H9 (cell line): ENCODE data around the gene SFI1. TPM values are rescaled to one million over a fixed set of nuclear protein-coding genes. Genes with fewer than 3 reads are reported as not detected.
A peak's percentile ranks its signal among the peaks of the same experiment; 100 is the strongest.

Experiments
- DNase-seq: peaks from one replicate; pipeline ENCODE4 v3.0.0-alpha.2; 2017
- H2AFZ ChIP-seq: one replicate; pipeline ENCODE4 v1.6.1; 2013; ENCODE audit warnings: mild to moderate bottlenecking, low read length, control low read depth, moderate library complexity
- H2AK5ac ChIP-seq: 2 replicates; pipeline ENCODE4 v1.6.1; 2013; ENCODE audit warnings: low read length, control low read depth, mixed read lengths; ENCODE audit not compliant: insufficient read length
- H2BK120ac ChIP-seq: one replicate; pipeline ENCODE4 v1.6.1; 2013; ENCODE audit warnings: low read depth, mild to moderate bottlenecking, low read length, control low read depth, inconsistent platforms; ENCODE audit not compliant: poor library complexity, severe bottlenecking
- H2BK12ac ChIP-seq: 2 replicates; pipeline ENCODE4 v1.6.1; 2013; ENCODE audit warnings: low read length, control low read depth, mixed read lengths, low read depth; ENCODE audit not compliant: insufficient read length
- H2BK15ac ChIP-seq: 2 replicates; pipeline ENCODE4 v1.6.1; 2013; ENCODE audit warnings: low read depth, low read length, control low read depth
- H2BK20ac ChIP-seq: one replicate; pipeline ENCODE4 v1.6.1; 2013; ENCODE audit warnings: low read depth, mild to moderate bottlenecking, low read length, control low read depth, inconsistent platforms; ENCODE audit not compliant: poor library complexity, severe bottlenecking
- H2BK5ac ChIP-seq: 2 replicates; pipeline ENCODE4 v1.6.1; 2013; ENCODE audit warnings: low read length, control low read depth, mixed read lengths; ENCODE audit not compliant: insufficient read length
- H3K14ac ChIP-seq: 2 replicates; pipeline ENCODE4 v1.6.1; 2013; ENCODE audit warnings: low read length, control low read depth; ENCODE audit not compliant: insufficient read depth
- H3K18ac ChIP-seq: 2 replicates; pipeline ENCODE4 v1.6.1; 2013; ENCODE audit warnings: low read depth, mild to moderate bottlenecking, mixed read lengths, low read length, control low read depth; ENCODE audit not compliant: insufficient read length
- H3K23ac ChIP-seq: 2 replicates; pipeline ENCODE4 v1.6.1; 2013; ENCODE audit warnings: low read length, control low read depth, mixed read lengths, low read depth; ENCODE audit not compliant: insufficient read length
- H3K23me2 ChIP-seq: 2 replicates; pipeline ENCODE4 v1.6.1; 2013; ENCODE audit warnings: low read depth, mild to moderate bottlenecking, mixed read lengths, low read length, control low read depth; ENCODE audit not compliant: insufficient read length, poor library complexity, severe bottlenecking
- H3K27ac ChIP-seq: 2 replicates; pipeline ENCODE4 v1.5.1; 2013; ENCODE audit warnings: low read length, control low read depth, mixed read lengths, low read depth; ENCODE audit not compliant: insufficient read length
- H3K27me3 ChIP-seq: 2 replicates; pipeline ENCODE4 v1.6.1; 2013; ENCODE audit warnings: low read length, control low read depth, inconsistent platforms; ENCODE audit not compliant: insufficient read depth
- H3K4ac ChIP-seq: 2 replicates; pipeline ENCODE4 v1.6.1; 2013; ENCODE audit warnings: low read depth, mild to moderate bottlenecking, control low read depth, inconsistent platforms, low read length, moderate library complexity
- H3K4me1 ChIP-seq: 2 replicates; pipeline ENCODE4 v1.6.1; 2013; ENCODE audit warnings: low read length, control low read depth, inconsistent platforms; ENCODE audit not compliant: insufficient read depth
- H3K4me2 ChIP-seq: 2 replicates; pipeline ENCODE4 v1.6.1; 2013; ENCODE audit warnings: low read length, control low read depth, mixed read lengths; ENCODE audit not compliant: insufficient read length, insufficient read depth
- H3K56ac ChIP-seq: 2 replicates; pipeline ENCODE4 v1.6.1; 2013; ENCODE audit warnings: low read depth, mild to moderate bottlenecking, mixed read lengths, low read length, control low read depth; ENCODE audit not compliant: insufficient read length
- H3K79me1 ChIP-seq: 2 replicates; pipeline ENCODE4 v1.6.1; 2013; ENCODE audit warnings: low read depth, mild to moderate bottlenecking, moderate library complexity, low read length, control low read depth, inconsistent platforms; ENCODE audit not compliant: insufficient read depth, poor library complexity, severe bottlenecking
- H3K79me2 ChIP-seq: 2 replicates; pipeline ENCODE4 v1.6.1; 2013; ENCODE audit warnings: low read length, control low read depth, inconsistent platforms; ENCODE audit not compliant: insufficient read depth
- H3K9ac ChIP-seq: 2 replicates; pipeline ENCODE4 v1.6.1; 2013; ENCODE audit warnings: low read length, control low read depth, mixed read lengths; ENCODE audit not compliant: insufficient read length; ENCODE audit errors: extremely low read depth
- H3K9me3 ChIP-seq: one replicate; pipeline ENCODE4 v1.6.1; 2013; ENCODE audit warnings: low read depth, low read length, inconsistent platforms; ENCODE audit not compliant: control insufficient read depth
- H3T11ph ChIP-seq: one replicate; pipeline ENCODE4 v1.6.1; 2013; ENCODE audit warnings: mild to moderate bottlenecking, low read length, control low read depth, inconsistent platforms
- H4K20me1 ChIP-seq: one replicate; pipeline ENCODE4 v1.6.1; 2013; ENCODE audit not compliant: control insufficient read depth, insufficient read length, insufficient read depth
- H4K5ac ChIP-seq: 2 replicates; pipeline ENCODE4 v1.6.1; 2013; ENCODE audit warnings: low read depth, mild to moderate bottlenecking, mixed read lengths, low read length, control low read depth; ENCODE audit not compliant: insufficient read length
- H4K8ac ChIP-seq: replicated peaks from 2 replicates; pipeline ENCODE4 v1.6.1; 2013; ENCODE audit warnings: low read length, control low read depth, mixed read lengths, low read depth; ENCODE audit not compliant: insufficient read length
- H4K91ac ChIP-seq: 2 replicates; pipeline ENCODE4 v1.6.1; 2013; ENCODE audit warnings: low read depth, mild to moderate bottlenecking, moderate library complexity, mixed read lengths, low read length, control low read depth; ENCODE audit not compliant: insufficient read length
- H3K27ac Mint-ChIP-seq, 3 experiments: 2 replicates in 2 of 3; 3 replicates in 1 of 3; pipeline ENCODE4 v1.8.0; 2020 to 2021; ENCODE audit warnings: mixed read lengths in 3 of 3, mild to moderate bottlenecking in 1 of 3, moderate library complexity in 1 of 3
- H3K27me3 Mint-ChIP-seq: 2 replicates; pipeline ENCODE4 v1.8.0; 2021; ENCODE audit warnings: low read depth, mild to moderate bottlenecking, moderate library complexity, mixed read lengths
- H3K36me3 Mint-ChIP-seq, 3 experiments: 2 replicates in 2 of 3; 3 replicates in 1 of 3; pipeline ENCODE4 v1.8.0; 2020 to 2021; ENCODE audit warnings: low read depth in 3 of 3, mixed read lengths in 3 of 3; ENCODE audit not compliant: insufficient read depth in 1 of 3
- H3K4me1 Mint-ChIP-seq, 2 experiments: 2 replicates each; pipeline ENCODE4 v1.8.0; 2020; ENCODE audit warnings: mixed read lengths in 2 of 2
- H3K4me3 Mint-ChIP-seq, 2 experiments: 2 replicates in 1 of 2; 3 replicates in 1 of 2; pipeline ENCODE4 v1.8.0; 2020 to 2021; ENCODE audit warnings: mild to moderate bottlenecking in 2 of 2, mixed read lengths in 2 of 2, moderate library complexity in 1 of 2
- H3K9me3 Mint-ChIP-seq, 2 experiments: 2 replicates in 1 of 2; 3 replicates in 1 of 2; pipeline ENCODE4 v1.8.0; 2020; ENCODE audit warnings: mild to moderate bottlenecking in 2 of 2, mixed read lengths in 2 of 2, moderate library complexity in 1 of 2
- WGBS: extraction: QIAGEN DNeasy Blood & Tissue Kit; methylation state at CpG from one replicate; pipeline ENCODE4 v1.1.7; 2013; ENCODE audit warnings: missing lambda C conversion rate, low lambda C conversion rate, mixed read lengths; ENCODE audit not compliant: insufficient read length; ENCODE audit errors: extremely low coverage; 5-methylcytosine and 5-hydroxymethylcytosine counted together
- total RNA-seq: library from RNA; stranded (reverse); gene quantifications from 2 replicates; pipeline ENCODE4 v1.2.1, GENCODE V29; 2021
- TF ChIP-seq, protein P1 (sequence below): fragments of 200-600 bp; sonication (generic); conservative IDR thresholded peaks from 3 replicates; pipeline ENCODE4 v1.8.0; 2021; ENCODE audit warnings: antibody characterized with exemption, mild to moderate bottlenecking

The SFI1 gene
- total RNA-seq, 1 experiment from 2014 or later: 26.4 TPM

GRCh38 chr22:31622980-31623379 is 126.6 kb downstream of the SFI1 start:
- no peaks in the 10 kb centered on the region; the same call in 1 of the 2 replicates for H3K79me2 ChIP-seq
- peaks cover 4 to 28% (median 26%) of the 10 kb centered on the region in 3 experiments; a peak in 6 of 7 replicates for H3K36me3 Mint-ChIP-seq
- no peak overlapping the region for H3K56ac ChIP-seq
- H2AK5ac ChIP-seq: no peak overlapping the region
- TF ChIP-seq, protein P1, sequence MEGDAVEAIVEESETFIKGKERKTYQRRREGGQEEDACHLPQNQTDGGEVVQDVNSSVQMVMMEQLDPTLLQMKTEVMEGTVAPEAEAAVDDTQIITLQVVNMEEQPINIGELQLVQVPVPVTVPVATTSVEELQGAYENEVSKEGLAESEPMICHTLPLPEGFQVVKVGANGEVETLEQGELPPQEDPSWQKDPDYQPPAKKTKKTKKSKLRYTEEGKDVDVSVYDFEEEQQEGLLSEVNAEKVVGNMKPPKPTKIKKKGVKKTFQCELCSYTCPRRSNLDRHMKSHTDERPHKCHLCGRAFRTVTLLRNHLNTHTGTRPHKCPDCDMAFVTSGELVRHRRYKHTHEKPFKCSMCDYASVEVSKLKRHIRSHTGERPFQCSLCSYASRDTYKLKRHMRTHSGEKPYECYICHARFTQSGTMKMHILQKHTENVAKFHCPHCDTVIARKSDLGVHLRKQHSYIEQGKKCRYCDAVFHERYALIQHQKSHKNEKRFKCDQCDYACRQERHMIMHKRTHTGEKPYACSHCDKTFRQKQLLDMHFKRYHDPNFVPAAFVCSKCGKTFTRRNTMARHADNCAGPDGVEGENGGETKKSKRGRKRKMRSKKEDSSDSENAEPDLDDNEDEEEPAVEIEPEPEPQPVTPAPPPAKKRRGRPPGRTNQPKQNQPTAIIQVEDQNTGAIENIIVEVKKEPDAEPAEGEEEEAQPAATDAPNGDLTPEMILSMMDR: no peak
- H3T11ph ChIP-seq: no peak overlapping the region
- H2BK20ac ChIP-seq: no peak overlapping the region
- peaks cover 27 to 32% of the 10 kb centered on the region in 2 experiments for H3K4me1 Mint-ChIP-seq
- H3K9me3 ChIP-seq: no peaks in the 10 kb centered on the region
- no peak for DNase-seq
- no peak overlapping the region for H4K5ac ChIP-seq
- no peak overlapping the region for H3K23ac ChIP-seq
- H2AFZ ChIP-seq: no peak overlapping the region
- H2BK15ac ChIP-seq: no peak overlapping the region
- H3K23me2 ChIP-seq: no peaks in the 10 kb centered on the region
- H3K27me3 ChIP-seq: no peaks in the 10 kb centered on the region
- H3K79me1 ChIP-seq: peaks cover 3% of the 10 kb centered on the region
- H2BK12ac ChIP-seq: no peak overlapping the region
- no peak overlapping the region for H2BK5ac ChIP-seq
- WGBS: no CpG with 5 or more reads among the region's 1 CpG
- no peak overlapping the region for H3K4me2 ChIP-seq
- H3K4me3 Mint-ChIP-seq: no peak overlapping the region
- H3K27ac Mint-ChIP-seq: peak overlapping the region in 1 of 3 experiments; percentile 52; a peak in 2 of 7 replicates
- no peak overlapping the region for H4K8ac ChIP-seq
- no peak overlapping the region for H3K18ac ChIP-seq
- no peak overlapping the region for H3K4ac ChIP-seq
- no peak overlapping the region for H2BK120ac ChIP-seq
- no peaks in the 10 kb centered on the region for H4K20me1 ChIP-seq
- H3K27ac ChIP-seq: no peak overlapping the region
- H4K91ac ChIP-seq: no peak overlapping the region
- H3K4me1 ChIP-seq: no peaks in the 10 kb centered on the region; the same call in 1 of the 2 replicates
- no peaks in the 10 kb centered on the region; a peak in 1 of 5 replicates for H3K9me3 Mint-ChIP-seq
- no peak overlapping the region for H3K14ac ChIP-seq
- H3K27me3 Mint-ChIP-seq: no peaks in the 10 kb centered on the region; the same call in 1 of the 2 replicates
- H3K9ac ChIP-seq: no peak overlapping the region
